ENCODE results near the gene CIB4. TPM values are rescaled to one million over a fixed set of nuclear protein-coding genes. Genes with fewer than 3 reads are reported as not detected.

Gene CIB4
- total RNA-seq, 1 experiment from 2014 or later, result not detected

GRCh38 chr2:26588576-26588975 lies 52.6 kb downstream of the CIB4 start:
- Histone ChIP-seq H3K9me2 (ENCODE audit: insufficient read depth) (no peaks in the 10 kb centered on the region), H2AFZ (no peak overlapping the region), H3K79me2 (ENCODE audit: low read depth) (no peaks in the 10 kb centered on the region), H3K9me3 (ENCODE audit: insufficient read depth, low read depth) (no peaks in the 10 kb centered on the region), H3K4me2 (no peak overlapping the region), H4K20me1 (ENCODE audit: insufficient read depth) (no peaks in the 10 kb centered on the region; the same call in 1 of the 2 replicates), H3K36me3 (ENCODE audit: low read depth) (no peaks in the 10 kb centered on the region), H3K4me1 (replicated peaks; ENCODE audit: insufficient read depth) (no peaks in the 10 kb centered on the region), H3K27me3 (ENCODE audit: insufficient read depth, low read depth) (peaks cover 84% of the 10 kb centered on the region), H3K27ac (no peak overlapping the region), H3K4me3 (no peak overlapping the region), H3F3A (ENCODE audit: insufficient read depth, low read depth) (no peaks in the 10 kb centered on the region)
- intact Hi-C loops (cut with micrococcal nuclease; ENCODE audit: unreplicated experiment), result no loop called here
- TF ChIP-seq EZH2 (IDR thresholded peaks at IDR 0.05; ENCODE audit: low read depth), result no peak
- TF ChIP-seq, protein P1, sequence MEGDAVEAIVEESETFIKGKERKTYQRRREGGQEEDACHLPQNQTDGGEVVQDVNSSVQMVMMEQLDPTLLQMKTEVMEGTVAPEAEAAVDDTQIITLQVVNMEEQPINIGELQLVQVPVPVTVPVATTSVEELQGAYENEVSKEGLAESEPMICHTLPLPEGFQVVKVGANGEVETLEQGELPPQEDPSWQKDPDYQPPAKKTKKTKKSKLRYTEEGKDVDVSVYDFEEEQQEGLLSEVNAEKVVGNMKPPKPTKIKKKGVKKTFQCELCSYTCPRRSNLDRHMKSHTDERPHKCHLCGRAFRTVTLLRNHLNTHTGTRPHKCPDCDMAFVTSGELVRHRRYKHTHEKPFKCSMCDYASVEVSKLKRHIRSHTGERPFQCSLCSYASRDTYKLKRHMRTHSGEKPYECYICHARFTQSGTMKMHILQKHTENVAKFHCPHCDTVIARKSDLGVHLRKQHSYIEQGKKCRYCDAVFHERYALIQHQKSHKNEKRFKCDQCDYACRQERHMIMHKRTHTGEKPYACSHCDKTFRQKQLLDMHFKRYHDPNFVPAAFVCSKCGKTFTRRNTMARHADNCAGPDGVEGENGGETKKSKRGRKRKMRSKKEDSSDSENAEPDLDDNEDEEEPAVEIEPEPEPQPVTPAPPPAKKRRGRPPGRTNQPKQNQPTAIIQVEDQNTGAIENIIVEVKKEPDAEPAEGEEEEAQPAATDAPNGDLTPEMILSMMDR (conservative IDR thresholded peaks at IDR 0.05), result no peak
- POLR2A ChIA-PET (ENCODE audit: unreplicated experiment), result no interaction called here
- BruUV-seq (replicated peaks), result no TSS peak
- no peak for DNase-seq
- CTCF ChIA-PET, result no interaction called here

GRCh38 chr2:26587994-26588393 lies 53.2 kb downstream of the CIB4 start:
- H4K20me1 ChIP-seq (ENCODE audit: insufficient read depth), result no peaks in the 10 kb centered on the region; the same call in 1 of the 2 replicates
- BruUV-seq (replicated peaks), result no TSS peak
- no peak overlapping the region for H3K27ac ChIP-seq
- DNase-seq, result no peak
- peaks cover 89% of the 10 kb centered on the region for H3K27me3 ChIP-seq (ENCODE audit: insufficient read depth, low read depth)
- intact Hi-C loops (cut with micrococcal nuclease; ENCODE audit: unreplicated experiment), result no loop called here
- H3K4me1 ChIP-seq (replicated peaks; ENCODE audit: insufficient read depth), result no peaks in the 10 kb centered on the region
- CTCF ChIA-PET, result no interaction called here
- H3K4me2 ChIP-seq, result no peak overlapping the region
- POLR2A ChIA-PET (ENCODE audit: unreplicated experiment), result no interaction called here
- no peaks in the 10 kb centered on the region for H3F3A ChIP-seq (ENCODE audit: insufficient read depth, low read depth)
- H3K9me2 ChIP-seq (ENCODE audit: insufficient read depth), result no peaks in the 10 kb centered on the region
- H3K36me3 ChIP-seq (ENCODE audit: low read depth), result no peaks in the 10 kb centered on the region
- TF ChIP-seq, protein P1 (conservative IDR thresholded peaks at IDR 0.05), result no peak
- TF ChIP-seq EZH2 (IDR thresholded peaks at IDR 0.05; ENCODE audit: low read depth), result no peak
- no peaks in the 10 kb centered on the region for H3K9me3 ChIP-seq (ENCODE audit: insufficient read depth, low read depth)
- H2AFZ ChIP-seq, result no peak overlapping the region
- no peaks in the 10 kb centered on the region for H3K79me2 ChIP-seq (ENCODE audit: low read depth)
- H3K4me3 ChIP-seq, result no peak overlapping the region

DNA sequence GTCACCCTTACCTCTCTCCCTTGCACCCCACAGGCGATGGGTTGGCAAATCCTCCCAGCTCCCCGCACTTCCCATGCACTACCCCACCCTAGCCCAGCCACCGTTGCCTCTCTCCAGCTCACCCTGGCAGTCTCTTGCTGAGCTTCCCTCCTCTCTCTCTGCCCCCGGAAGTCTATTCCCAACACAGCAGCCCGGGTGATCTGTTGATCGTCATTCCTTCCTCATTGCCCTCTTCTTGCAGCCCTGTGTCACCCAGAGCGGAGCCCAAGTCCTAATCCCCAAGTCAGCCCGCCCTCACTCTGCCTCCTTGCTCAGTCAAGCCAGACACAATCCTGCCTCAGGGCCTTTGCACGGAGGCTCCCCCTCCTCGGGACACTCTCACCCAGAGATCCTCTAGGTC lies 55.2 kb downstream of the CIB4 start:
- H4K20me1 ChIP-seq (ENCODE audit: insufficient read depth), result no peaks in the 10 kb centered on the region; the same call in 1 of the 2 replicates
- H3K79me2 ChIP-seq (ENCODE audit: low read depth), result no peaks in the 10 kb centered on the region
- no peaks in the 10 kb centered on the region for H3K9me2 ChIP-seq (ENCODE audit: insufficient read depth)
- ChIA-PET CTCF (no interaction called here), POLR2A (ENCODE audit: unreplicated experiment) (no interaction called here)
- no peaks in the 10 kb centered on the region for H3K4me1 ChIP-seq (replicated peaks; ENCODE audit: insufficient read depth)
- H2AFZ ChIP-seq, result no peak overlapping the region
- no TSS peak for BruUV-seq (replicated peaks)
- no peaks in the 10 kb centered on the region for H3K36me3 ChIP-seq (ENCODE audit: low read depth)
- DNase-seq, result no peak
- intact Hi-C loops (cut with micrococcal nuclease; ENCODE audit: unreplicated experiment), result no loop called here
- H3K27ac ChIP-seq, result no peak overlapping the region
- TF ChIP-seq, protein P1 (conservative IDR thresholded peaks at IDR 0.05), result no peak
- no peak for TF ChIP-seq EZH2 (IDR thresholded peaks at IDR 0.05; ENCODE audit: low read depth)
- no peaks in the 10 kb centered on the region for H3F3A ChIP-seq (ENCODE audit: insufficient read depth, low read depth)
- H3K9me3 ChIP-seq (ENCODE audit: insufficient read depth, low read depth), result no peaks in the 10 kb centered on the region
- H3K27me3 ChIP-seq (ENCODE audit: insufficient read depth, low read depth), result peaks cover 94% of the 10 kb centered on the region
- H3K4me3 ChIP-seq, result no peak overlapping the region
- no peak overlapping the region for H3K4me2 ChIP-seq

Data from PC-9 (cell line).